Chondrocyte (in vitro differentiated cells): ENCODE data around the gene UNC13D. TPM values are rescaled to one million over a fixed set of nuclear protein-coding genes. Genes with fewer than 3 reads are reported as not detected.

Source experiments
- DNase-seq: peaks from one replicate; pipeline ENCODE4 v3.0.0; 2021; ENCODE audit warnings: mixed read lengths, low spot score
- H3K27ac Mint-ChIP-seq: one replicate; pipeline ENCODE4 v1.8.0; 2021; ENCODE audit warnings: mild to moderate bottlenecking, moderate library complexity, mixed read lengths; ENCODE audit not compliant: unreplicated experiment
- H3K27me3 Mint-ChIP-seq: 2 replicates; pipeline ENCODE4 v1.8.0; 2021; ENCODE audit warnings: low read depth, mixed read lengths
- H3K36me3 Mint-ChIP-seq: 2 replicates; pipeline ENCODE4 v1.8.0; 2021; ENCODE audit warnings: low read depth, mixed read lengths
- H3K4me1 Mint-ChIP-seq: 2 replicates; pipeline ENCODE4 v1.8.0; 2021; ENCODE audit warnings: low read depth, mild to moderate bottlenecking, mixed read lengths
- H3K4me3 Mint-ChIP-seq: one replicate; pipeline ENCODE4 v1.8.0; 2021; ENCODE audit warnings: mild to moderate bottlenecking, moderate library complexity, mixed read lengths; ENCODE audit not compliant: unreplicated experiment
- H3K9me3 Mint-ChIP-seq: 2 replicates; pipeline ENCODE4 v1.8.0; 2021; ENCODE audit warnings: low read depth, mixed read lengths
- microRNA-seq: library from miRNA; unstranded; fragments of <30 nt; microRNA quantifications from one replicate; pipeline ENCODE4 v1.2.0, GENCODE V29; 2020; ENCODE audit warnings: borderline number of aligned reads
- total RNA-seq: library from RNA; stranded (reverse); gene quantifications from 3 replicates; pipeline ENCODE4 v1.2.1, GENCODE V29; 2021
- TF ChIP-seq, protein P1 (sequence below): fragments of 200-600 bp; sonication (generic); IDR thresholded peaks from 2 replicates; pipeline ENCODE4 v1.5.0; 2021; ENCODE audit warnings: antibody characterized with exemption, mild to moderate bottlenecking, moderate library complexity

Gene UNC13D
- total RNA-seq, 1 donor from 2014 or later, result 1.5 TPM

DNA sequence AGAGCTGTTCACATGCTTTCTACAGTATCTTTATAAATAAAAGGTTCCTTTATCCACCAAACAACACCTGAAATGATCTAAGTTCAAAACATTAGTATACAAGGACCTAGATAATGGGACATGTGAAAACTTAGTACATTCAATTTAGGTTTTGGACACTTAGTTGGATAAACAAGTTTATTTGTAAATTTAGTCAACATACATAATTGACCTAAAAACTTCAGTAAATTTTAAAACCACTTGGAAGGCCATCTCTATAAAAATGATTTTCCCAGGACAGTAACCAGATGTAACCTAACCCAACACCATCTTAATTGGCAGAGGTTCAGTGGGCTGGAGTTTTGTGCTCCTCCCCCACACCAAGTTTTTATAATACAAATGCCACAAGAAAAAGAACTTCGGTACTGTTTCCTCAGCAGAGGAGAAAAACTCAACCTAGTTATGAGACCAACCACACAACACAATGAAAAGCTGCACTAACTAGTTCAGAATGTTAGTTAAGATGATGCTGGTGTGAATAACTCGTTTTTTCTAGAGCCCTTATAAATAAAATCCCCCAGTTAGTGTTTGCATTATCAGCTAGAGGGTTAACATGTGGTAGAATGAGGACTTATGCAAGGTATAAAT lies 66.8 kb downstream of the UNC13D start:
- peaks cover 30% of the 10 kb centered on the region for H3K4me1 Mint-ChIP-seq

More for the DNA sequence above, 66.8 kb downstream of the UNC13D start:
- DNase-seq, result no peak
- Mint-ChIP-seq H3K27me3 (no peaks in the 10 kb centered on the region), H3K9me3 (no peaks in the 10 kb centered on the region), H3K4me3 (peak overlapping the region; percentile 90), H3K27ac (peak overlapping the region; percentile 76), H3K36me3 (peaks cover 23% of the 10 kb centered on the region)
- TF ChIP-seq, protein P1, sequence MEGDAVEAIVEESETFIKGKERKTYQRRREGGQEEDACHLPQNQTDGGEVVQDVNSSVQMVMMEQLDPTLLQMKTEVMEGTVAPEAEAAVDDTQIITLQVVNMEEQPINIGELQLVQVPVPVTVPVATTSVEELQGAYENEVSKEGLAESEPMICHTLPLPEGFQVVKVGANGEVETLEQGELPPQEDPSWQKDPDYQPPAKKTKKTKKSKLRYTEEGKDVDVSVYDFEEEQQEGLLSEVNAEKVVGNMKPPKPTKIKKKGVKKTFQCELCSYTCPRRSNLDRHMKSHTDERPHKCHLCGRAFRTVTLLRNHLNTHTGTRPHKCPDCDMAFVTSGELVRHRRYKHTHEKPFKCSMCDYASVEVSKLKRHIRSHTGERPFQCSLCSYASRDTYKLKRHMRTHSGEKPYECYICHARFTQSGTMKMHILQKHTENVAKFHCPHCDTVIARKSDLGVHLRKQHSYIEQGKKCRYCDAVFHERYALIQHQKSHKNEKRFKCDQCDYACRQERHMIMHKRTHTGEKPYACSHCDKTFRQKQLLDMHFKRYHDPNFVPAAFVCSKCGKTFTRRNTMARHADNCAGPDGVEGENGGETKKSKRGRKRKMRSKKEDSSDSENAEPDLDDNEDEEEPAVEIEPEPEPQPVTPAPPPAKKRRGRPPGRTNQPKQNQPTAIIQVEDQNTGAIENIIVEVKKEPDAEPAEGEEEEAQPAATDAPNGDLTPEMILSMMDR, result no peak

Small RNAs within 50 kb of the gene (microRNA-seq; reads per million reads assigned to microRNA genes)
- not detected for gene MIR4738

Other genes with a start within 250 kb of the UNC13D start
- gene SMIM5, start 211.0 kb downstream of the UNC13D start, total RNA-seq, result 0.23 to 0.29 TPM in 2 of 3 replicates, not detected in the other
- gene RECQL5, start 177.2 kb downstream of the UNC13D start, total RNA-seq, result 20.4 to 30.4 TPM (median 21.1 TPM) in 3 replicates
- 59.9 to 91.8 TPM (median 67.5 TPM) in 3 replicates for gene SAP30BP, start 177.1 kb downstream of the UNC13D start, total RNA-seq
- 5.2 to 52.3 TPM (median 5.6 TPM) in 3 replicates for gene ITGB4, start 122.9 kb downstream of the UNC13D start, total RNA-seq
- gene GALK1, start 79.2 kb downstream of the UNC13D start, total RNA-seq, result 27.8 to 34.7 TPM (median 30.0 TPM) in 3 replicates
- gene UNK, start 59.6 kb downstream of the UNC13D start, total RNA-seq, result 20.9 to 35.8 TPM (median 21.0 TPM) in 3 replicates
- gene WBP2, start 10.9 kb upstream of the UNC13D start, total RNA-seq, result 45.0 to 62.5 TPM (median 56.5 TPM) in 3 replicates
- gene TRIM47, start 34.2 kb upstream of the UNC13D start, total RNA-seq, result 33.9 to 50.6 TPM (median 46.3 TPM) in 3 replicates
- 25.2 to 27.1 TPM (median 27.0 TPM) in 3 replicates for gene TRIM65, start 52.5 kb upstream of the UNC13D start, total RNA-seq
- 47.4 to 53.3 TPM (median 49.8 TPM) in 3 replicates for gene MRPL38, start 60.5 kb upstream of the UNC13D start, total RNA-seq
- 6.7 to 19.8 TPM (median 7.5 TPM) in 3 replicates for gene FBF1, start 96.6 kb upstream of the UNC13D start, total RNA-seq
- gene ACOX1, start 134.8 kb upstream of the UNC13D start, total RNA-seq, result 50.2 to 63.3 TPM (median 52.3 TPM) in 3 replicates
- gene TEN1, start 134.8 kb upstream of the UNC13D start, total RNA-seq, result 17.1 to 22.2 TPM (median 21.8 TPM) in 3 replicates
- 6.3 to 7.1 TPM (median 6.7 TPM) in 3 replicates for gene CDK3, start 156.5 kb upstream of the UNC13D start, total RNA-seq
- not detected in 3 replicates for gene EVPL, start 182.9 kb upstream of the UNC13D start, total RNA-seq
- gene SRP68, start 228.1 kb upstream of the UNC13D start, total RNA-seq, result 62.1 to 77.6 TPM (median 63.0 TPM) in 3 replicates
- gene GALR2, start 230.4 kb upstream of the UNC13D start, total RNA-seq, result not detected in 3 replicates
- gene ZACN, start 234.8 kb upstream of the UNC13D start, total RNA-seq, result not detected in 3 replicates